Glutamatergic neuron (in vitro differentiated cells): ENCODE measurements around the gene TCEAL9. TPM values are rescaled to one million over a fixed set of nuclear protein-coding genes. Genes with fewer than 3 reads are reported as not detected.

Experiments used
- DNase-seq: peaks from one replicate; pipeline ENCODE4 v3.0.0; 2022
- H3K27ac Mint-ChIP-seq: one replicate; pipeline ENCODE4 v1.8.0; 2020; ENCODE audit warnings: mild to moderate bottlenecking, mixed read lengths, inconsistent platforms; ENCODE audit not compliant: unreplicated experiment
- H3K27me3 Mint-ChIP-seq: one replicate; pipeline ENCODE4 v1.8.0; 2020; ENCODE audit warnings: mild to moderate bottlenecking, moderate library complexity, mixed read lengths, inconsistent platforms; ENCODE audit not compliant: unreplicated experiment
- H3K36me3 Mint-ChIP-seq: one replicate; pipeline ENCODE4 v1.8.0; 2020; ENCODE audit warnings: mild to moderate bottlenecking, mixed read lengths, inconsistent platforms; ENCODE audit not compliant: unreplicated experiment
- H3K4me1 Mint-ChIP-seq: one replicate; pipeline ENCODE4 v1.8.0; 2020; ENCODE audit warnings: mild to moderate bottlenecking, low read depth, mixed read lengths, inconsistent platforms; ENCODE audit not compliant: unreplicated experiment
- H3K4me3 Mint-ChIP-seq: one replicate; pipeline ENCODE4 v1.8.0; 2020; ENCODE audit warnings: mild to moderate bottlenecking, mixed read lengths, inconsistent platforms; ENCODE audit not compliant: unreplicated experiment
- H3K9me3 Mint-ChIP-seq: one replicate; pipeline ENCODE4 v1.8.0; 2020; ENCODE audit warnings: mild to moderate bottlenecking, moderate library complexity, mixed read lengths, inconsistent platforms; ENCODE audit not compliant: unreplicated experiment
- CTCF ChIP-seq: fragments of 200-600 bp; sonication (generic); IDR thresholded peaks from one replicate; pipeline ENCODE4 v1.5.0; 2021; ENCODE audit not compliant: partially characterized antibody, unreplicated experiment
- total RNA-seq: library from RNA; stranded (reverse); fragmentation: NEBNext Ultra II Directional; extraction: Animal tissue kit (Norgen Biotek cat#: 25700); gene quantifications from one replicate; pipeline ENCODE4 v1.2.1, GENCODE V29; 2021; ENCODE audit not compliant: unreplicated experiment

TCEAL9 gene
- total RNA-seq, 1 donor from 2014 or later, result 27.0 TPM

GRCh38 chrX:103407776-103408175, 51.5 kb downstream of the TCEAL9 start:
- Mint-ChIP-seq H3K9me3 (peaks cover 2% of the 10 kb centered on the region), H3K4me1 (no peaks in the 10 kb centered on the region), H3K27ac (no peak overlapping the region), H3K4me3 (no peak overlapping the region), H3K27me3 (peaks cover 3% of the 10 kb centered on the region), H3K36me3 (no peaks in the 10 kb centered on the region)
- no peak for DNase-seq
- TF ChIP-seq CTCF, result no peak

Other genes starting within 250 kb of the TCEAL9 start
- 82.5 TPM for gene BEX4, start 141.4 kb upstream of the TCEAL9 start, total RNA-seq
- gene TCEAL8, start 101.4 kb upstream of the TCEAL9 start, total RNA-seq, result 48.6 TPM
- 8.7 TPM for gene TCEAL5, start 79.8 kb upstream of the TCEAL9 start, total RNA-seq
- 150 TPM for gene BEX2, start 45.5 kb upstream of the TCEAL9 start, total RNA-seq
- gene TCEAL7, start 26.3 kb upstream of the TCEAL9 start, total RNA-seq, result 67.2 TPM
- gene BEX3, start 20.0 kb downstream of the TCEAL9 start, total RNA-seq, result 242 TPM
- 0.47 TPM for gene RAB40A, start 163.0 kb downstream of the TCEAL9 start, total RNA-seq
- gene TCEAL4, start 229.0 kb downstream of the TCEAL9 start, total RNA-seq, result 56.5 TPM